A673 (cell line): Measurements from ENCODE around the gene ACIN1.

ENCODE experiments used
- EZH2 ChIP-seq: fragments of 200-600 bp; sonication (generic); IDR thresholded peaks from 2 replicates; pipeline ENCODE4 v1.6.1; 2017; ENCODE audit warnings: borderline replicate concordance, low read depth, mild to moderate bottlenecking, mixed read lengths, antibody characterized with exemption, low read length; ENCODE audit not compliant: poor library complexity, severe bottlenecking
- TF ChIP-seq, protein P1 (sequence below): fragments of 300-800, 200-600 bp; sonication (generic); conservative IDR thresholded peaks from 2 replicates; pipeline ENCODE4 v1.5.1; 2017; ENCODE audit warnings: low read depth, mild to moderate bottlenecking, antibody characterized with exemption, low read length, moderate library complexity, mixed read lengths

DNA sequence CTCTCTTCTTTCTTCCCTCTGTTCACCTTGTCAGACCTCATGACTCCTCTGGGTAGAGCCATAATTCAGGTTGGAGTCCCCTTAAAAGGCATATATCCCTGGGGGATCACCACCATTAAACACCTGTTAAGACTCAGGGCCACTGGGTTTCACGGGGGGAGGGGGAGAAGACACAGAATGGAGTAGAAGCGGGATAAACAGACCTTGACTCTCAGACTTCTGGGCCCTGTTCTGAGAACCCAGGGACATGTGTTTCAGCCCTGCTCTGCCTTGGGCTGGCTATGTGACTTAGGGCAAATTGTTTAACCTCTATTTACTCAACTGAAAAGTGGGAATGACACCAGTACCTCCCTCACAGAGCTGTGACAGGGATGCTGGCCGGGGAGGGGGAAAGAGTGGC lies 42.3 kb downstream of the ACIN1 start:
- TF ChIP-seq EZH2, result no peak
- TF ChIP-seq, protein P1, sequence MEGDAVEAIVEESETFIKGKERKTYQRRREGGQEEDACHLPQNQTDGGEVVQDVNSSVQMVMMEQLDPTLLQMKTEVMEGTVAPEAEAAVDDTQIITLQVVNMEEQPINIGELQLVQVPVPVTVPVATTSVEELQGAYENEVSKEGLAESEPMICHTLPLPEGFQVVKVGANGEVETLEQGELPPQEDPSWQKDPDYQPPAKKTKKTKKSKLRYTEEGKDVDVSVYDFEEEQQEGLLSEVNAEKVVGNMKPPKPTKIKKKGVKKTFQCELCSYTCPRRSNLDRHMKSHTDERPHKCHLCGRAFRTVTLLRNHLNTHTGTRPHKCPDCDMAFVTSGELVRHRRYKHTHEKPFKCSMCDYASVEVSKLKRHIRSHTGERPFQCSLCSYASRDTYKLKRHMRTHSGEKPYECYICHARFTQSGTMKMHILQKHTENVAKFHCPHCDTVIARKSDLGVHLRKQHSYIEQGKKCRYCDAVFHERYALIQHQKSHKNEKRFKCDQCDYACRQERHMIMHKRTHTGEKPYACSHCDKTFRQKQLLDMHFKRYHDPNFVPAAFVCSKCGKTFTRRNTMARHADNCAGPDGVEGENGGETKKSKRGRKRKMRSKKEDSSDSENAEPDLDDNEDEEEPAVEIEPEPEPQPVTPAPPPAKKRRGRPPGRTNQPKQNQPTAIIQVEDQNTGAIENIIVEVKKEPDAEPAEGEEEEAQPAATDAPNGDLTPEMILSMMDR, result no peak
